ENCODE results near the gene SPEF1. TPM values are rescaled to one million over a fixed set of nuclear protein-coding genes. Genes with fewer than 3 reads are reported as not detected.
"Not testable (repeated sequence)": the region's sequence is repeated elsewhere in the genome, so short reads cannot be mapped to it uniquely, and the experiment has no call there.

SPEF1 gene, protein sequence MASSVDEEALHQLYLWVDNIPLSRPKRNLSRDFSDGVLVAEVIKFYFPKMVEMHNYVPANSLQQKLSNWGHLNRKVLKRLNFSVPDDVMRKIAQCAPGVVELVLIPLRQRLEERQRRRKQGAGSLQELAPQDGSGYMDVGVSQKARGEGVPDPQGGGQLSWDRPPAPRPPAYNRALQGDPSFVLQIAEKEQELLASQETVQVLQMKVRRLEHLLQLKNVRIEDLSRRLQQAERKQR
- 0.24 TPM in 1 of 2 replicates, not detected in the other for total RNA-seq
- long read RNA-seq, result 0 reads

DNA sequence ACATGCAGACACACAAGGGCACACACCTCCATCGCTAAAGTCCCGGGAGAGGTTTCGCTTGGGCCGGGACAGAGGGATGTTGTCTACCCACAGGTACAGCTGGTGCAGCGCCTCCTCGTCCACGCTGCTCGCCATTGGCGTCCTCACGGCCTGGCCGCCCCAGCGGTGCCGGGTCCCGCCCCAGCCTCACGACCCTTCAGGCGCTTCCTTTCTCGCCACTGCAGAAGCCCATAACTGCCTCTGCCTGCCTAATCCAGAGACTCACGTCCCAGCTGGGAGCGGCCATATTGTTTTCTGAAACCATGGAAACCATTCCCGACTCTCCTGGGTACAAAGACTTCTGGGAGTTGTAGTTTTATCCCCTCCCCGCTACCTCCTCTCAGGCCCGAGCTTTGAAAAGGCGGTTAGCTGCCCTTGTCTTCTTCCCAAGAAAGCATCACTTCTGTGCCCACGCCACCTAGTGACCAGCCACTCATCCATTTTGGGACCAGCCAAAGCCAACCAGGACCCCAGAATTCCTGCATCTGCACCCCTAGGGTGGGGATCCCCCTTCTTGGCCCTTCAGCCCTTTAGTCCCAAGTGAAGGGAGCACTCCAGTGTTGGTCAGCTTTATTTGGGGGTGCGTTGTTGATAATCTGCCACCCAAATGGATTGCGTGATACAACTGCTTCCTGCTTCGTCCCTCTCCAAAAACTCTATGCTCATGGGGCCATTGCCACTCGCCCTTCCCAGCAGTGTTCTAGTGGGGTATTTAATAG is at the start of gene SPEF1:
TSS of gene SPEF1 (minus strand) at position 296 of the 758 bp plus-strand sequence. CDS start at position 135, 161 bp downstream.
- H3K4me3 Mint-ChIP-seq (ENCODE audit: unreplicated experiment), result peak within 1 kb of the TSS; percentile 65
- H3K36me3 Mint-ChIP-seq (ENCODE audit: unreplicated experiment), result peaks cover 2% of the 10 kb centered on the region
- no peaks in the 10 kb centered on the region for H3K9me3 Mint-ChIP-seq (ENCODE audit: unreplicated experiment)
- peak; percentile 91 for DNase-seq (ENCODE audit: extremely low spot score, unreplicated experiment)
- peak within 1 kb of the TSS; percentile 79 for H3K27ac Mint-ChIP-seq (ENCODE audit: unreplicated experiment)
- H3K27me3 Mint-ChIP-seq (ENCODE audit: unreplicated experiment), result no peaks in the 10 kb centered on the region
- TF ChIP-seq, protein P1, sequence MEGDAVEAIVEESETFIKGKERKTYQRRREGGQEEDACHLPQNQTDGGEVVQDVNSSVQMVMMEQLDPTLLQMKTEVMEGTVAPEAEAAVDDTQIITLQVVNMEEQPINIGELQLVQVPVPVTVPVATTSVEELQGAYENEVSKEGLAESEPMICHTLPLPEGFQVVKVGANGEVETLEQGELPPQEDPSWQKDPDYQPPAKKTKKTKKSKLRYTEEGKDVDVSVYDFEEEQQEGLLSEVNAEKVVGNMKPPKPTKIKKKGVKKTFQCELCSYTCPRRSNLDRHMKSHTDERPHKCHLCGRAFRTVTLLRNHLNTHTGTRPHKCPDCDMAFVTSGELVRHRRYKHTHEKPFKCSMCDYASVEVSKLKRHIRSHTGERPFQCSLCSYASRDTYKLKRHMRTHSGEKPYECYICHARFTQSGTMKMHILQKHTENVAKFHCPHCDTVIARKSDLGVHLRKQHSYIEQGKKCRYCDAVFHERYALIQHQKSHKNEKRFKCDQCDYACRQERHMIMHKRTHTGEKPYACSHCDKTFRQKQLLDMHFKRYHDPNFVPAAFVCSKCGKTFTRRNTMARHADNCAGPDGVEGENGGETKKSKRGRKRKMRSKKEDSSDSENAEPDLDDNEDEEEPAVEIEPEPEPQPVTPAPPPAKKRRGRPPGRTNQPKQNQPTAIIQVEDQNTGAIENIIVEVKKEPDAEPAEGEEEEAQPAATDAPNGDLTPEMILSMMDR (IDR thresholded peaks at IDR 0.05), result peak; percentile 65
- H3K4me1 Mint-ChIP-seq (ENCODE audit: unreplicated experiment), result peaks cover 43% of the 10 kb centered on the region

DNA sequence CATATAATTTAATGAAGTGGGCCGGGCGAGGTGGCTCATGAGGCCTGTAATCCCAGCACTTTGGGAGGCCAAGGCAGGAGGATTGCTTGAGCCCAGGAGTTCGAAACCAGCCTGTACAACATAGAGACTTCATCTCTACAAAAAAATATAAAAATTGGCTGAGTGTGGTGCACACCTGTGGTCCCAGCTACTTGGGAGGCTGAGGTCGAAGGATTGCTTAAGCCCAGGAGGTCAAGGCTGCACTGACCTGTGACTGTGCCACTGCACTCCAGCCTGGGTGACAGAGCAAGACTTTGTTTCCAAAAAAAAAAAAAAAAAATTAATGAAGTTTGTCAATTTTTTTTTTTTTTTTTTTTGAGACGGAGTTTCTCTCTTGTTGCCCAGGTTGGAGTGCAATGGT is 48.6 kb upstream of the SPEF1 start:
- not testable (repeated sequence) for H3K27ac Mint-ChIP-seq (ENCODE audit: unreplicated experiment); H3K4me1 Mint-ChIP-seq (ENCODE audit: unreplicated experiment); H3K9me3 Mint-ChIP-seq (ENCODE audit: unreplicated experiment); H3K27me3 Mint-ChIP-seq (ENCODE audit: unreplicated experiment); H3K4me3 Mint-ChIP-seq (ENCODE audit: unreplicated experiment); DNase-seq (ENCODE audit: extremely low spot score, unreplicated experiment)
- peaks cover 10% of the 10 kb centered on the region for H3K36me3 Mint-ChIP-seq (ENCODE audit: unreplicated experiment)

DNA sequence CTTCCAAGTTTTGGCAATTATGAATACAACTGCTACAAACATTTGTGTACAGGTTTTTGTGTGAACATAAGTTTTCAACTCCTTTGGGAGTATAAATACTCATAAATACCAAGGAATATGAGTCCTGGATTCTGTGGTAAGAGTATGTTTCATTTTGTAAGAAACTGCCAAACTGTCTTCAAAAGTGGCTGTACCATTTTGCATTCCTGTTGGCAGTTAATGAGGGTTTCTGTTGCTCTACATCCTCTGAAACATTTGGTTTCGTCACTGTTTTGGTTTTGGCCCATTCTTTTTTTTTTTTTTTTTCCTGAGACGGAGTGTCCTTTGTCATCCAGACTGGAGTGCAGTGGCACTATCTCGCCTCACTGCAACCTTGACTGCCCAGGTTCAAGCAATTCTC is 47.5 kb upstream of the SPEF1 start:
- Mint-ChIP-seq H3K36me3 (ENCODE audit: unreplicated experiment) (peaks cover 10% of the 10 kb centered on the region), H3K27me3 (ENCODE audit: unreplicated experiment) (no peaks in the 10 kb centered on the region), H3K9me3 (ENCODE audit: unreplicated experiment) (no peaks in the 10 kb centered on the region), H3K4me3 (ENCODE audit: unreplicated experiment) (no peak overlapping the region), H3K4me1 (ENCODE audit: unreplicated experiment) (no peaks in the 10 kb centered on the region), H3K27ac (ENCODE audit: unreplicated experiment) (no peak overlapping the region)
- TF ChIP-seq, protein P1 (IDR thresholded peaks at IDR 0.05), result no peak
- no peak for DNase-seq (ENCODE audit: extremely low spot score, unreplicated experiment)

DNA sequence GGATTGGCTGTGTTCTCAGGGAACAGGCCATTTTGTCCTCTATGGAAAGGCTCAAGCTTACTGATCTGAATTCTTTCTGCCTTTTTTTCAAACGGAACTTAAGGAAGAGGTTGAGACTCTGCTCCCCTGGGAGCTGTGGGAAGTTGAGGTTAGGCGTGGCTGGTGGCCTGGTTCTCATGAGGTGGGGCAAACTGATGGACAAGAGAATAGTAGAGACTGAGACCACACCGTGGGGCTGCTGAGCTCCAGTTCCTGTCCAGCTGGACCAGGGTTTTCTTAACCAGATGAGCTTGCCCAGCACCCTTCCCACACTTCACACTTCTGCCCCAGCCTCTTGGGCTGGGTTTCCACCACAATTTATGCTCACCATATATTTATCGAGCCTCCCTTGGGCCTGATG is 45.2 kb upstream of the SPEF1 start:
- H3K27me3 Mint-ChIP-seq (ENCODE audit: unreplicated experiment), result no peaks in the 10 kb centered on the region
- peaks cover 17% of the 10 kb centered on the region for H3K36me3 Mint-ChIP-seq (ENCODE audit: unreplicated experiment)
- DNase-seq (ENCODE audit: extremely low spot score, unreplicated experiment), result no peak
- H3K4me1 Mint-ChIP-seq (ENCODE audit: unreplicated experiment), result peaks cover 5% of the 10 kb centered on the region
- no peak overlapping the region for H3K27ac Mint-ChIP-seq (ENCODE audit: unreplicated experiment)
- TF ChIP-seq, protein P1 (IDR thresholded peaks at IDR 0.05), result no peak
- no peak overlapping the region for H3K4me3 Mint-ChIP-seq (ENCODE audit: unreplicated experiment)
- no peaks in the 10 kb centered on the region for H3K9me3 Mint-ChIP-seq (ENCODE audit: unreplicated experiment)

DNA sequence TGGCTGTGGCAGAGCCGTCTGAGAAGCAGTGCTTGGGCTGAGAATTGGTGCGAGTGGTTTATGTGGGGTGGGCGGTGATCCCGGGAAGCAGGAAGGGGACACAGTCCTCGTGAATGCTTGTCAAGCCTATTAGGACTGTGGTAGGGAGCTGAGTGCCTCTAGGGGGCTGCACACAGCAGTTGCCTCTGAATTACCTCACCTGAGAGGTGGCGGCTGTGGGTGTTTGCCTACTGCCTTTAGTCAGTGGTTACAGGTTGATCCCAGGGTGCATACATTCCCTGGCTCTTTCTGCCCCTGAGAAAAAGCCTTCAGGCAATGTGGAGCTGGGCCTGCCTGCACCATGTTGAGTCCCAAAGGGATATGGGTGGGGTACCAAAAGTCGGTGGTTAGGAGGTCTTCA is 44.3 kb upstream of the SPEF1 start:
- H3K27me3 Mint-ChIP-seq (ENCODE audit: unreplicated experiment), result no peaks in the 10 kb centered on the region
- H3K36me3 Mint-ChIP-seq (ENCODE audit: unreplicated experiment), result peaks cover 15% of the 10 kb centered on the region
- TF ChIP-seq, protein P1 (IDR thresholded peaks at IDR 0.05), result no peak
- no peak overlapping the region for H3K27ac Mint-ChIP-seq (ENCODE audit: unreplicated experiment)
- peaks cover 12% of the 10 kb centered on the region for H3K4me1 Mint-ChIP-seq (ENCODE audit: unreplicated experiment)
- no peak overlapping the region for H3K4me3 Mint-ChIP-seq (ENCODE audit: unreplicated experiment)
- DNase-seq (ENCODE audit: extremely low spot score, unreplicated experiment), result no peak
- H3K9me3 Mint-ChIP-seq (ENCODE audit: unreplicated experiment), result no peaks in the 10 kb centered on the region

Measured in osteocyte (in vitro differentiated cells).